PC-3 (cell line): ENCODE measurements around the gene TMSB15A. TPM values are rescaled to one million over a fixed set of nuclear protein-coding genes. Genes with fewer than 3 reads are reported as not detected.
"Not testable (repeated sequence)": the region's sequence is repeated elsewhere in the genome, so short reads cannot be mapped to it uniquely, and the experiment has no call there.

ENCODE experiments used
- ATAC-seq: fragments of 200-7000 bp; cut with Tn5 transposase; 2 replicates; pipeline ENCODE4 v1.9.1; 2020; ENCODE audit warnings: mild to moderate bottlenecking, moderate library complexity
- BruUV-seq: library from RNA; stranded (reverse); fragments of 400-500 nt; replicated peaks from 2 replicates; lab custom pipeline; 2021; lab: Mats Ljungman, UMichigan
- CTCF ChIA-PET: fragments of 300-600 bp; sonication (Branson Sonifier 250); formaldehyde crosslinking; loops from one replicate; lab custom pipeline; 2022; ENCODE audit warnings: antibody characterized with exemption; lab: Charles Lee
- POLR2A ChIA-PET: fragments of 300-600 bp; sonication (Branson Sonifier 250); formaldehyde crosslinking; loops from one replicate; lab custom pipeline; 2022; ENCODE audit warnings: antibody characterized with exemption; ENCODE audit not compliant: unreplicated experiment; lab: Charles Lee
- DNase-seq: peaks from one replicate; pipeline ENCODE4 v3.0.0-alpha.2; 2015
- H2AFZ ChIP-seq: fragments of 300-600 bp; sonication (generic); 2 replicates; pipeline ENCODE4 v1.6.0; 2016; ENCODE audit warnings: antibody characterized with exemption, low read length
- H3F3A ChIP-seq: fragments of 300-600 bp; sonication (generic); one replicate; pipeline ENCODE4 v1.6.0; 2017; ENCODE audit warnings: antibody characterized with exemption, low read length, control low read depth, mild to moderate bottlenecking; ENCODE audit not compliant: unreplicated experiment
- H3K27ac ChIP-seq: fragments of 300-600 bp; sonication (generic); 2 replicates; pipeline ENCODE4 v1.5.1; 2016; ENCODE audit warnings: mild to moderate bottlenecking, low read length
- H3K27me3 ChIP-seq: fragments of 300-600 bp; sonication (generic); 2 replicates; pipeline ENCODE4 v1.6.1; 2016; ENCODE audit warnings: low read length, mixed read lengths
- H3K36me3 ChIP-seq: fragments of 300-600 bp; sonication (generic); 2 replicates; pipeline ENCODE4 v1.6.1; 2016; ENCODE audit warnings: low read depth, mixed run types, low read length, mixed read lengths
- H3K4me1 ChIP-seq: fragments of 300-600 bp; sonication (generic); 2 replicates; pipeline ENCODE4 v1.5.1; 2016; ENCODE audit warnings: low read length; ENCODE audit not compliant: insufficient read depth
- H3K4me2 ChIP-seq: fragments of 300-600 bp; sonication (generic); 2 replicates; pipeline ENCODE4 v1.6.0; 2016; ENCODE audit warnings: low read length
- H3K4me3 ChIP-seq: fragments of 300-600 bp; sonication (generic); 2 replicates; pipeline ENCODE4 v1.5.1; 2016; ENCODE audit warnings: mild to moderate bottlenecking, low read length, mixed read lengths
- H3K79me2 ChIP-seq: fragments of 300-600 bp; sonication (generic); 2 replicates; pipeline ENCODE4 v1.6.1; 2017; ENCODE audit warnings: low read length, mixed read lengths
- H3K9ac ChIP-seq: fragments of 300-600 bp; sonication (generic); 2 replicates; pipeline ENCODE4 v1.6.0; 2016; ENCODE audit warnings: mild to moderate bottlenecking, low read length
- H3K9me2 ChIP-seq: fragments of 300-600 bp; sonication (generic); replicated peaks from 2 replicates; pipeline ENCODE4 v1.6.1; 2016; ENCODE audit warnings: mixed run types, low read length, mixed read lengths
- H3K9me3 ChIP-seq: fragments of 300-600 bp; sonication (generic); 2 replicates; pipeline ENCODE4 v1.6.1; 2016; ENCODE audit warnings: low read length, mixed read lengths
- H4K20me1 ChIP-seq: fragments of 300-600 bp; sonication (generic); 2 replicates; pipeline ENCODE4 v1.6.1; 2016; ENCODE audit warnings: low read length, mixed read lengths
- CTCF ChIP-seq: fragments of 300-600 bp; sonication (generic); conservative IDR thresholded peaks from 2 replicates; pipeline ENCODE4 v1.5.1; 2017; ENCODE audit warnings: antibody characterized with exemption, low read depth, mild to moderate bottlenecking, low read length
- EZH2 ChIP-seq: fragments of 300-600 bp; sonication (generic); IDR thresholded peaks from one replicate; pipeline ENCODE4 v1.6.1; 2017; ENCODE audit warnings: antibody characterized with exemption, mild to moderate bottlenecking, low read length; ENCODE audit not compliant: unreplicated experiment
- EZH2phosphoT487 ChIP-seq: fragments of 300-600 bp; sonication (generic); IDR thresholded peaks from 2 replicates; pipeline ENCODE4 v1.6.1; 2018; ENCODE audit warnings: mild to moderate bottlenecking, antibody characterized with exemption, low read length, borderline replicate concordance
- intact Hi-C: fragments of 100-400 bp; cut with micrococcal nuclease; formaldehyde crosslinking; loops from 2 replicates; pipeline ENCODE4 v1.9.0; 2023
- total RNA-seq: library from RNA; depleted of rRNA; stranded (reverse); fragments of >200 nt; gene quantifications from 2 replicates; pipeline ENCODE4 v1.2.3, GENCODE V29; 2014

TMSB15A gene
- total RNA-seq, 1 experiment from 2014 or later: 0.18 TPM

- no peak overlapping the region for H3K4me3 ChIP-seq
- POLR2A ChIA-PET: no interaction called here
- H3F3A ChIP-seq: no peaks in the 10 kb centered on the region
- intact Hi-C loops: no loop called here
- no peak overlapping the region for H3K9ac ChIP-seq
- no peak overlapping the region for H3K4me2 ChIP-seq
- H3K27ac ChIP-seq: no peak overlapping the region
- no peak overlapping the region for H2AFZ ChIP-seq
- CTCF ChIA-PET: no interaction called here
- H3K9me3 ChIP-seq: no peaks in the 10 kb centered on the region
- no TSS peak for BruUV-seq
- no peaks in the 10 kb centered on the region for H3K36me3 ChIP-seq
- DNase-seq (no peak), ATAC-seq (no peak)
- no peaks in the 10 kb centered on the region for H3K79me2 ChIP-seq
- no peaks in the 10 kb centered on the region for H3K9me2 ChIP-seq
- no peaks in the 10 kb centered on the region for H4K20me1 ChIP-seq
- TF ChIP-seq CTCF: no peak
- no peak for TF ChIP-seq EZH2
- TF ChIP-seq EZH2phosphoT487: no peak
- H3K27me3 ChIP-seq: no peaks in the 10 kb centered on the region
- H3K4me1 ChIP-seq: no peaks in the 10 kb centered on the region
Measured at GRCh38 chrX:102498732-102499131, 17.8 kb downstream of the TMSB15A start.

GRCh38 chrX:102491766-102492165 lies 24.8 kb downstream of the TMSB15A start:
- Histone ChIP-seq H3K79me2 (no peaks in the 10 kb centered on the region), H3K9me2 (no peaks in the 10 kb centered on the region), H2AFZ (no peak overlapping the region), H3K4me3 (no peak overlapping the region), H4K20me1 (no peaks in the 10 kb centered on the region), H3K27me3 (no peaks in the 10 kb centered on the region), H3K4me2 (no peak overlapping the region), H3K9me3 (no peaks in the 10 kb centered on the region), H3K27ac (no peak overlapping the region), H3K36me3 (no peaks in the 10 kb centered on the region), H3F3A (no peaks in the 10 kb centered on the region), H3K4me1 (no peaks in the 10 kb centered on the region), H3K9ac (no peak overlapping the region)
- TF ChIP-seq EZH2 (no peak), CTCF (no peak), EZH2phosphoT487 (no peak)
- CTCF ChIA-PET: no interaction called here
- no peak for ATAC-seq
- DNase-seq: no peak
- intact Hi-C loops: no loop called here
- POLR2A ChIA-PET: no interaction called here
- no TSS peak for BruUV-seq

GRCh38 chrX:102478765-102479164 lies 37.8 kb downstream of the TMSB15A start:
- CTCF ChIA-PET, H2AFZ ChIP-seq, H3K9ac ChIP-seq, intact Hi-C loops, H3K4me2 ChIP-seq, H3K79me2 ChIP-seq, BruUV-seq, H3K27me3 ChIP-seq, H3K36me3 ChIP-seq, H3K27ac ChIP-seq, POLR2A ChIA-PET, H3K9me3 ChIP-seq, H3F3A ChIP-seq, H3K9me2 ChIP-seq, H3K4me3 ChIP-seq, DNase-seq, H3K4me1 ChIP-seq, H4K20me1 ChIP-seq: not testable (repeated sequence)
- peak; percentile 77 for ATAC-seq

- H3K9me2 ChIP-seq, H3K27me3 ChIP-seq, H3K4me3 ChIP-seq, H3K9ac ChIP-seq, H3K79me2 ChIP-seq, H2AFZ ChIP-seq, intact Hi-C loops, H3K9me3 ChIP-seq, H3K4me2 ChIP-seq, H3K4me1 ChIP-seq, H3K27ac ChIP-seq, H3F3A ChIP-seq, ATAC-seq, DNase-seq, CTCF ChIA-PET, POLR2A ChIA-PET, BruUV-seq, H4K20me1 ChIP-seq, H3K36me3 ChIP-seq: not testable (repeated sequence)
Measured at GRCh38 chrX:102471762-102472220, 44.7 kb downstream of the TMSB15A start, which contains the start of gene TCP11X2. TSS of gene TCP11X2 (minus strand) at chrX:102471812.

- H4K20me1 ChIP-seq, H3K79me2 ChIP-seq, intact Hi-C loops, H3K9ac ChIP-seq, H2AFZ ChIP-seq, H3K27ac ChIP-seq, H3F3A ChIP-seq, H3K9me2 ChIP-seq, H3K4me3 ChIP-seq, H3K36me3 ChIP-seq, BruUV-seq, POLR2A ChIA-PET, H3K27me3 ChIP-seq, H3K9me3 ChIP-seq, H3K4me1 ChIP-seq, DNase-seq, H3K4me2 ChIP-seq, CTCF ChIA-PET: not testable (repeated sequence)
- ATAC-seq: 0 out of 2 replicates have a peak, but pooled peaks have one; percentile 59
Measured at GRCh38 chrX:102470215-102470614, 46.3 kb downstream of the TMSB15A start.
